ENCODE measurements around the gene EREG. TPM values are rescaled to one million over a fixed set of nuclear protein-coding genes. Genes with fewer than 3 reads are reported as not detected.
A peak's percentile ranks its signal among the peaks of the same experiment; 100 is the strongest.

Gene EREG
- polyA plus RNA-seq, 2 of the 4 experiments (the other 2 are of a cell fraction): 34.0 to 102 TPM

DNA sequence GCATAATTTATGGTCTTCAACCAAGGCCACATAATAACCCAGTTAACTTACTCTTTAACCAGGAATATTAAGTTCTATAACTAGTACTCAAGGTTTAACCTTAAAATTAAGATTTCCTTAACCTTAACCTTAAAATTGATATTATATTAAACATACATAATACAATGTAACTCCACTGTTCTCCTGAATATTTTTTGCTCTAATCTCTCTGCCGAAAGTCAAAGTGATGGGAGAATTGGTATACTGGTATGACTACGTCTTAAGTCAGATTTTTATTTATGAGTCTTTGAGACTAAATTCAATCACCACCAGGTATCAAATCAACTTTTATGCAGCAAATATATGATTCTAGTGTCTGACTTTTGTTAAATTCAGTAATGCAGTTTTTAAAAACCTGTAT lies 22.8 kb downstream of the EREG start:
- Histone ChIP-seq H3K27ac (no peak overlapping the region), H3K4me1 (no peaks in the 10 kb centered on the region), H3K4me2 (no peak overlapping the region), H3K9me3 (no peaks in the 10 kb centered on the region), H3K4me3 (no peak overlapping the region)
- 88% methylated on average over 2 of the region's 2 CpGs for WGBS (ENCODE audit: missing lambda C conversion rate)
- TF ChIP-seq POLR2AphosphoS2 (conservative IDR thresholded peaks at IDR 0.05; ENCODE audit: low read length) (0 out of 2 replicates have a peak, but pooled peaks have one; percentile 61), HEYL (CRISPR knock-in tag; IDR thresholded peaks at IDR 0.05) (no peak), ZSCAN20 (CRISPR knock-in tag; IDR thresholded peaks at IDR 0.05) (no peak), FOSB (CRISPR knock-in tag; IDR thresholded peaks at IDR 0.05) (no peak), EP300 (IDR thresholded peaks at IDR 0.05) (no peak)
- TF ChIP-seq, protein P1, sequence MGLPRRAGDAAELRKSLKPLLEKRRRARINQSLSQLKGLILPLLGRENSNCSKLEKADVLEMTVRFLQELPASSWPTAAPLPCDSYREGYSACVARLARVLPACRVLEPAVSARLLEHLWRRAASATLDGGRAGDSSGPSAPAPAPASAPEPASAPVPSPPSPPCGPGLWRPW (IDR thresholded peaks at IDR 0.05): no peak
- FAIRE-seq (no peak), DNase-seq (ENCODE audit: low read depth in 1 of 2, low spot score in 1 of 2) (no peak), ATAC-seq (no peak)
- ChIA-PET POLR2A (no interaction called here), CTCF (no interaction called here)

DNA sequence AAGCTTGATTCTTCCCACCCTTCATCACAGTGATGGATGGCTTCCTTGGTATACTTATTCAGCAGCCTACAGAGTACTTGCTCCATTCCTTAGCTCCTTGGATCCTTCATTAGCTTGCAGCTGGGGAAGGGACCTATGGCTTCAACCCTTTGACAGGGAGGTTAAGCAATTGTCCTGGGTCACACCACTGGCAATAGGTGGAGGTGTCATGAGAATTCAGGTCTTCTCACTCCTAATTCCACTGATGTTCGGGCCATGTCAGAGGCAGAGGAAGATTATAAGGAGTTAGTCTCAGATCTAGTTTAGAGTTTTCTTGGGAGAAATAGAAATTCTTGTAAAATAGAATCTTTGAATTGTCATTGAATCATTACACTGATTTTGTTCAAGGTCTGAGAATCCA lies 24.5 kb downstream of the EREG start:
- DNase-seq (ENCODE audit: low read depth in 1 of 2, low spot score in 1 of 2) (no peak), ATAC-seq (no peak; a peak in 1 of 6 replicates), FAIRE-seq (no peak)
- Histone ChIP-seq H3K4me3 (no peak overlapping the region), H3K4me1 (no peaks in the 10 kb centered on the region), H3K9me3 (no peaks in the 10 kb centered on the region), H3K4me2 (no peak overlapping the region), H3K27ac (no peak overlapping the region)
- ChIA-PET POLR2A (no interaction called here), CTCF (interaction anchor here (0.8 to 1.2 kb wide), 3 partner anchors 142 to 233 kb away, joined by 3 read pairs; no protein-coding TSS in a partner anchor)
- WGBS (ENCODE audit: missing lambda C conversion rate): 94% methylated on average over 1 of the region's 1 CpG
- TF ChIP-seq TP53 (CRISPR knock-in tag; IDR thresholded peaks at IDR 0.05) (peak; percentile 0; the same call in 1 of the 2 replicates), HOXB5 (CRISPR knock-in tag; IDR thresholded peaks at IDR 0.05) (no peak), MAFK (IDR thresholded peaks at IDR 0.05; ENCODE audit: partially characterized antibody) (no peak), POLR2A (IDR thresholded peaks at IDR 0.05; ENCODE audit: low read length) (no peak), FOSL2 (IDR thresholded peaks at IDR 0.05) (no peak), FOSL2 (CRISPR knock-in tag; IDR thresholded peaks at IDR 0.05) (no peak), HOXA7 (CRISPR knock-in tag; IDR thresholded peaks at IDR 0.05) (0 out of 2 replicates have a peak, but pooled peaks have one; percentile 54), CHD2 (IDR thresholded peaks at IDR 0.05; ENCODE audit: low read length, partially characterized antibody) (no peak), HEYL (CRISPR knock-in tag; IDR thresholded peaks at IDR 0.05) (no peak), POLR2AphosphoS2 (conservative IDR thresholded peaks at IDR 0.05; ENCODE audit: low read length) (no peak), ZSCAN20 (CRISPR knock-in tag; IDR thresholded peaks at IDR 0.05) (no peak), RFX5 (IDR thresholded peaks at IDR 0.05) (no peak), TFCP2L1 (CRISPR knock-in tag; IDR thresholded peaks at IDR 0.05) (0 out of 2 replicates have a peak, but pooled peaks have one; percentile 9), KDM1A (IDR thresholded peaks at IDR 0.05; ENCODE audit: low read depth) (no peak), JUN (IDR thresholded peaks at IDR 0.05) (no peak)

DNA sequence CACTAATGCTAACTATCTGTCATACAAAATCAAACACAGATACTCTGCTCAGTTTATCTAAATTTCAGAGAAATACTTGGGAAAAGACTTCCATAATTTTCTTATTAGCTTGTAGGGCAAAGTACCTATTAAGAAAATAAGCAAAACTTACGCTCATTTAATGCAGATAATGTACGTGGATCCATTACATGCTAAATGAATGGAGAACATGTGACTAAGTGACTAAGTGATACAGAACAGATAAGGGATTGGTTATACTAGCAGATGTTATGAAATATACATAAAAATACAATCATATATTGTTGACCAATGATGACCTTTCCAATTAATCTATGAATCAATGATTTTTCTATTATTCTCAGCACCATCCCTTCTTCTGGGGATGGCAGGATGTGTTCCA lies 25.7 kb downstream of the EREG start:
- no peak for FAIRE-seq
- WGBS (ENCODE audit: missing lambda C conversion rate): 83% methylated on average over 2 of the region's 2 CpGs

More for the DNA sequence above, 25.7 kb downstream of the EREG start:
- POLR2A ChIA-PET: no interaction called here
- H3K4me3 ChIP-seq: no peak overlapping the region
- TF ChIP-seq MAFK (IDR thresholded peaks at IDR 0.05; ENCODE audit: partially characterized antibody) (no peak), ESRRA (IDR thresholded peaks at IDR 0.05; ENCODE audit: borderline replicate concordance, low read length) (no peak), PHF8 (IDR thresholded peaks at IDR 0.05; ENCODE audit: borderline replicate concordance, low read depth) (no peak), HOXA7 (CRISPR knock-in tag; IDR thresholded peaks at IDR 0.05) (peak; percentile 93), FOSB (CRISPR knock-in tag; IDR thresholded peaks at IDR 0.05) (peak; percentile 69), RARB (CRISPR knock-in tag; IDR thresholded peaks at IDR 0.05) (0 out of 2 replicates have a peak, but pooled peaks have one; percentile 22), HOXB13 (CRISPR knock-in tag; IDR thresholded peaks at IDR 0.05; ENCODE audit: low read depth) (no peak), RCOR1 (IDR thresholded peaks at IDR 0.05; ENCODE audit: low read depth, low read length) (no peak)
- TF ChIP-seq, protein P2, sequence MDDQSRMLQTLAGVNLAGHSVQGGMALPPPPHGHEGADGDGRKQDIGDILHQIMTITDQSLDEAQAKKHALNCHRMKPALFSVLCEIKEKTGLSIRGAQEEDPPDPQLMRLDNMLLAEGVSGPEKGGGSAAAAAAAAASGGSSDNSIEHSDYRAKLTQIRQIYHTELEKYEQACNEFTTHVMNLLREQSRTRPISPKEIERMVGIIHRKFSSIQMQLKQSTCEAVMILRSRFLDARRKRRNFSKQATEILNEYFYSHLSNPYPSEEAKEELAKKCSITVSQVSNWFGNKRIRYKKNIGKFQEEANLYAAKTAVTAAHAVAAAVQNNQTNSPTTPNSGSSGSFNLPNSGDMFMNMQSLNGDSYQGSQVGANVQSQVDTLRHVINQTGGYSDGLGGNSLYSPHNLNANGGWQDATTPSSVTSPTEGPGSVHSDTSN (IDR thresholded peaks at IDR 0.05): no peak
- DNase-seq (ENCODE audit: low read depth in 1 of 2, low spot score in 1 of 2) (no peak), ATAC-seq (no peak)
- no peak overlapping the region for H3K4me2 ChIP-seq
- CTCF ChIA-PET: interaction anchor here (1.0 to 1.2 kb wide), 2 partner anchors 55 to 232 kb away, joined by 3 read pairs; partner anchors contain the start of gene AREG
- no peaks in the 10 kb centered on the region for H3K4me1 ChIP-seq
- H3K27ac ChIP-seq: no peak overlapping the region
- no peaks in the 10 kb centered on the region for H3K9me3 ChIP-seq

All from A549 (cell line).